ENCODE results near the gene TNFAIP8L1. TPM values are rescaled to one million over a fixed set of nuclear protein-coding genes. Genes with fewer than 3 reads are reported as not detected.

TNFAIP8L1 gene
- total RNA-seq, 1 experiment from 2014 or later, result 21.8 TPM

GRCh38 chr19:4645718-4646117, 6.4 kb downstream of the TNFAIP8L1 start:
- Histone ChIP-seq H3K4me1 (no peaks in the 10 kb centered on the region), H3K27me3 (replicated peaks; ENCODE audit: control insufficient read depth, insufficient read depth, low read length) (no peaks in the 10 kb centered on the region), H3K4me3 (ENCODE audit: low read depth, low read length) (no peak overlapping the region), H3K9me3 (no peaks in the 10 kb centered on the region), H3K36me3 (ENCODE audit: control insufficient read depth, insufficient read depth, low read length) (peaks cover 3% of the 10 kb centered on the region)
- ChIA-PET POLR2A (interaction anchor here (0.7 kb wide), 1 partner anchor 146 kb away, joined by 7 read pairs; no protein-coding TSS in a partner anchor), CTCF (no interaction called here)
- H3K9me3 Mint-ChIP-seq (ENCODE audit: unreplicated experiment), result no peaks in the 10 kb centered on the region
- H3K36me3 Mint-ChIP-seq (ENCODE audit: insufficient read depth, unreplicated experiment), result peaks cover 23% of the 10 kb centered on the region
- TF ChIP-seq CTCF (IDR thresholded peaks at IDR 0.05; ENCODE audit: insufficient read depth in 1 of 2, low read depth in 1 of 2, low read length in 1 of 2, severe bottlenecking in 1 of 2, unreplicated experiment in 1 of 2), result no peak
- H3K4me3 Mint-ChIP-seq (ENCODE audit: unreplicated experiment), result no peak overlapping the region
- intact Hi-C loops (cut with micrococcal nuclease; ENCODE audit: unreplicated experiment), result no loop called here
- H3K27ac Mint-ChIP-seq (ENCODE audit: unreplicated experiment), result no peak overlapping the region
- BruUV-seq (replicated peaks), result no TSS peak
- H3K4me1 Mint-ChIP-seq (ENCODE audit: low read depth, unreplicated experiment), result no peaks in the 10 kb centered on the region
- no peaks in the 10 kb centered on the region for H3K27me3 Mint-ChIP-seq (ENCODE audit: insufficient read depth, unreplicated experiment)
- DNase-seq, result no peak

- Mint-ChIP-seq H3K4me1 (ENCODE audit: low read depth, unreplicated experiment) (no peaks in the 10 kb centered on the region), H3K9me3 (ENCODE audit: unreplicated experiment) (no peaks in the 10 kb centered on the region), H3K4me3 (ENCODE audit: unreplicated experiment) (no peak overlapping the region), H3K36me3 (ENCODE audit: insufficient read depth, unreplicated experiment) (peaks cover 23% of the 10 kb centered on the region), H3K27me3 (ENCODE audit: insufficient read depth, unreplicated experiment) (no peaks in the 10 kb centered on the region), H3K27ac (ENCODE audit: unreplicated experiment) (no peak overlapping the region)
- POLR2A ChIA-PET, result no interaction called here
- DNase-seq, result no peak
- CTCF ChIA-PET, result no interaction called here
- BruUV-seq (replicated peaks), result no TSS peak
- Histone ChIP-seq H3K4me3 (ENCODE audit: low read depth, low read length) (no peak overlapping the region), H3K27me3 (replicated peaks; ENCODE audit: control insufficient read depth, insufficient read depth, low read length) (no peaks in the 10 kb centered on the region), H3K9me3 (no peaks in the 10 kb centered on the region), H3K36me3 (ENCODE audit: control insufficient read depth, insufficient read depth, low read length) (peaks cover 2% of the 10 kb centered on the region), H3K4me1 (no peaks in the 10 kb centered on the region)
- intact Hi-C loops (cut with micrococcal nuclease; ENCODE audit: unreplicated experiment), result no loop called here
- TF ChIP-seq CTCF (IDR thresholded peaks at IDR 0.05; ENCODE audit: insufficient read depth in 1 of 2, low read depth in 1 of 2, low read length in 1 of 2, severe bottlenecking in 1 of 2, unreplicated experiment in 1 of 2), result no peak
Observed at GRCh38 chr19:4647676-4648644, 8.6 kb downstream of the TNFAIP8L1 start.

GRCh38 chr19:4649392-4650047, 10.2 kb downstream of the TNFAIP8L1 start:
- ChIA-PET POLR2A (no interaction called here), CTCF (no interaction called here)
- intact Hi-C loops (cut with micrococcal nuclease; ENCODE audit: unreplicated experiment), result no loop called here

More at GRCh38 chr19:4649392-4650047, 10.2 kb downstream of the TNFAIP8L1 start:
- H3K4me3 Mint-ChIP-seq (ENCODE audit: unreplicated experiment), result no peak overlapping the region
- no peak overlapping the region for H3K27ac Mint-ChIP-seq (ENCODE audit: unreplicated experiment)
- no peaks in the 10 kb centered on the region for H3K4me1 Mint-ChIP-seq (ENCODE audit: low read depth, unreplicated experiment)
- no peaks in the 10 kb centered on the region for H3K27me3 ChIP-seq (replicated peaks; ENCODE audit: control insufficient read depth, insufficient read depth, low read length)
- peaks cover 2% of the 10 kb centered on the region for H3K36me3 ChIP-seq (ENCODE audit: control insufficient read depth, insufficient read depth, low read length)
- H3K4me3 ChIP-seq (ENCODE audit: low read depth, low read length), result no peak overlapping the region
- H3K27me3 Mint-ChIP-seq (ENCODE audit: insufficient read depth, unreplicated experiment), result no peaks in the 10 kb centered on the region
- no TSS peak for BruUV-seq (replicated peaks)
- H3K9me3 ChIP-seq, result no peaks in the 10 kb centered on the region
- no peaks in the 10 kb centered on the region for H3K9me3 Mint-ChIP-seq (ENCODE audit: unreplicated experiment)
- TF ChIP-seq CTCF (IDR thresholded peaks at IDR 0.05; ENCODE audit: insufficient read depth in 1 of 2, low read depth in 1 of 2, low read length in 1 of 2, severe bottlenecking in 1 of 2, unreplicated experiment in 1 of 2), result no peak
- H3K36me3 Mint-ChIP-seq (ENCODE audit: insufficient read depth, unreplicated experiment), result peaks cover 37% of the 10 kb centered on the region
- no peaks in the 10 kb centered on the region for H3K4me1 ChIP-seq
- no peak for DNase-seq
